ENCODE measurements around the gene PHOX2A.

PHOX2A gene

DNA sequence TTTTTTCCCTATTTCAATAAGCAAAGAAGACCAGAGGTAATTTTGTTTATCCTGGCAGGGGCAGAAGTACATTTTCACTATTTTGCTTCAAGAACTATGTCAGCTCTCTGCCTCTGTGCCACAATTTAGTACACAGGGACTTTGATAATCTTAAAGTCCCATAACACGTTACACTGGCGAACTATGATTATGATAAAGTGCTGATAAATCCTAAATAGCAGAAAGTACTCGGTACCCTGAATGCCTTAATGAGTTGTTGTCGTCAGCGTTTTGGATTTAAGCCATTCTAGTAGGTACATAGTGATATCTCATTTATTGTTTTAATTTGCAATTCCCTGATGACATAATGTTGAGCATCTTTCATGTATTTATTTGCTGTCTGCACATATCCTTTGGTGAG, 16.6 kb upstream of the PHOX2A start:
- Mint-ChIP-seq H3K4me1 (ENCODE audit: low read depth) (no peaks in the 10 kb centered on the region), H3K4me3 (no peak overlapping the region), H3K36me3 (ENCODE audit: low read depth) (no peaks in the 10 kb centered on the region), H3K27me3 (peaks cover 16% of the 10 kb centered on the region), H3K9me3 (no peaks in the 10 kb centered on the region), H3K27ac (no peak overlapping the region)

DNA sequence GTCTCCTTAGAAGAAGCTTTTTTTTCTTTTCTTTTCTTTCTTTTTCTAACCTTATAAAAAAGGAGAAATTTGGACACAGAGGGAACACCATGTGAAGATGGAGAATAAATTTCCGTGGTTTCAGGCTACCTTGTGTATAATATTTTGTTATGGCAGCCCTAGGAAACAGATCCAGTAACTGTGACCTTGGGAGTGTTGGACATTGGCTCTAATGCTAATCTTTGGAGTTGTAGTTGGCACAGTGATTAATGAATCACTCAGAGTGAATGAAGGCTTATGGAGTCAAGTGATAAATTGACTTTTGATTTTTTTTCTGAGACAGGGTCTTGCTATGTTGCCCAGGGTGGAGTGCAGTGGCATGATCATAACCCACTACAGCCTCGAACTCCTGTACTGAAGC, 15.5 kb upstream of the PHOX2A start:
- H3K36me3 Mint-ChIP-seq (ENCODE audit: low read depth): no peaks in the 10 kb centered on the region
- H3K27me3 Mint-ChIP-seq: peaks cover 16% of the 10 kb centered on the region
- H3K9me3 Mint-ChIP-seq: no peaks in the 10 kb centered on the region
- H3K4me3 Mint-ChIP-seq: no peak overlapping the region
- H3K4me1 Mint-ChIP-seq (ENCODE audit: low read depth): no peaks in the 10 kb centered on the region
- H3K27ac Mint-ChIP-seq: no peak overlapping the region

GRCh38 chr11:72257570-72257969, 13.6 kb upstream of the PHOX2A start:
- H3K4me1 Mint-ChIP-seq (ENCODE audit: low read depth): no peaks in the 10 kb centered on the region
- no peaks in the 10 kb centered on the region for H3K9me3 Mint-ChIP-seq
- H3K4me3 Mint-ChIP-seq: no peak overlapping the region
- no peak overlapping the region for H3K27ac Mint-ChIP-seq
- no peaks in the 10 kb centered on the region for H3K36me3 Mint-ChIP-seq (ENCODE audit: low read depth)
- H3K27me3 Mint-ChIP-seq: peaks cover 18% of the 10 kb centered on the region

DNA sequence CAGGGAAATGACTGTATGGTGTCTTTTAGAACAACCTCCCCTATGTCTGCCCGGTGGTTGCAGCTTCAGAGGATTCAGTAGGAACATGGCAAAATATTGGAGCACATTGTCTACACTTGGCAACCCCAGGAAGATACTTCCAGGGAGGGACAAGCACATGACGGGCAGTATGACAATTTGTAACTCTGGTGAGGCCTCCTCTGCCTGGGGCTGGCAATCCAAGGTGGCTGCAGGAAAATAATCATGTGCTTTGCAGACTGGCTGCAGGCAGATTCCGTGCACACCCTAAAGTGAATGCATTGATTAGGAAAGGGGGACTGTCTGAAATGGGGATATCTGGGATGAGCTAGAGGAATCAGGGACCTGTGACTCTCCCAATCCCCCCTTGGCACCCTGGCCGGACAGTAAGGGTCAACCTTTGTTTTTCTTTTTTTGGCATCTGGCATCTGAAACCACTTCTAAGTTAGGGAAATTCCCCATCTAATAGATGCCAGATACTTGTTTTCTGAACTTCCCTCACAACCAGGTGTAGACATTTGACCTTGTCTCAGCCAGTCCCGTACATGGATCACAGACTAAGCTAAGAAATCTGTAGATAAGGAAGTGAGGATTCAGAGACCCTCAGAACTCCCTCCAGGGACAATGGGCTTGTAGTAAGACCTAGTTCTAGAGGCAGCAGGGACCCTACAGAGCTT, 10.5 kb upstream of the PHOX2A start:
- H3K27me3 Mint-ChIP-seq: peaks cover 28% of the 10 kb centered on the region
- H3K4me1 Mint-ChIP-seq (ENCODE audit: low read depth): no peaks in the 10 kb centered on the region

GRCh38 chr11:72253392-72253791, 9.4 kb upstream of the PHOX2A start:
- no peak overlapping the region for H3K4me3 Mint-ChIP-seq
- no peaks in the 10 kb centered on the region for H3K9me3 Mint-ChIP-seq
- no peak overlapping the region for H3K27ac Mint-ChIP-seq
- no peaks in the 10 kb centered on the region for H3K36me3 Mint-ChIP-seq (ENCODE audit: low read depth)
- peaks cover 32% of the 10 kb centered on the region for H3K27me3 Mint-ChIP-seq
- no peaks in the 10 kb centered on the region for H3K4me1 Mint-ChIP-seq (ENCODE audit: low read depth)

More for the DNA sequence above, 10.5 kb upstream of the PHOX2A start:
- Mint-ChIP-seq H3K36me3 (ENCODE audit: low read depth) (no peaks in the 10 kb centered on the region), H3K4me3 (no peak overlapping the region), H3K9me3 (no peaks in the 10 kb centered on the region), H3K27ac (no peak overlapping the region)

DNA sequence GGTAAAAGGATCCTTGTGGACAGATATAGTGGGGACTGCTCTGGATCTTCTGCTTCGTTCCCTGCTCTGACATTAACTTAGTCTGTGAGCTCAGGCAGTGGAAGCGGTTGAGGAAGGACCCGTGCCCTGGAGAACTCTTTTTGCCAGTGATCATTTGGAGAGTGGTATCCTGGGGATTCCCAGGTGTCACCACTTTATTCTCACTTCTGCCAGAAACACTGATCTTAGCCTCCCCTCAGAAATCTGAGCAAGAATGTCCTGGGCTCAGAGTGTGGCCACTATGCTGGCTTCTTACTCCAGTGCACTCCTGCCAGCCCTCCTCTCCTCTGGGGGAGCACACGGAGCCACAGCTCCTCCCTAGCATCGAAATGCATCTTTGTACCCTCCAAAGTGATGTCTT, 7.6 kb upstream of the PHOX2A start:
- Mint-ChIP-seq H3K36me3 (ENCODE audit: low read depth) (no peaks in the 10 kb centered on the region), H3K4me3 (no peak overlapping the region), H3K4me1 (ENCODE audit: low read depth) (no peaks in the 10 kb centered on the region), H3K27me3 (peaks cover 37% of the 10 kb centered on the region), H3K9me3 (no peaks in the 10 kb centered on the region), H3K27ac (no peak overlapping the region)

- Mint-ChIP-seq H3K9me3 (no peaks in the 10 kb centered on the region), H3K27me3 (peaks cover 37% of the 10 kb centered on the region), H3K36me3 (ENCODE audit: low read depth) (no peaks in the 10 kb centered on the region), H3K4me1 (ENCODE audit: low read depth) (no peaks in the 10 kb centered on the region), H3K27ac (no peak overlapping the region), H3K4me3 (no peak overlapping the region)
Measured at GRCh38 chr11:72250661-72251464, 6.9 kb upstream of the PHOX2A start.

DNA sequence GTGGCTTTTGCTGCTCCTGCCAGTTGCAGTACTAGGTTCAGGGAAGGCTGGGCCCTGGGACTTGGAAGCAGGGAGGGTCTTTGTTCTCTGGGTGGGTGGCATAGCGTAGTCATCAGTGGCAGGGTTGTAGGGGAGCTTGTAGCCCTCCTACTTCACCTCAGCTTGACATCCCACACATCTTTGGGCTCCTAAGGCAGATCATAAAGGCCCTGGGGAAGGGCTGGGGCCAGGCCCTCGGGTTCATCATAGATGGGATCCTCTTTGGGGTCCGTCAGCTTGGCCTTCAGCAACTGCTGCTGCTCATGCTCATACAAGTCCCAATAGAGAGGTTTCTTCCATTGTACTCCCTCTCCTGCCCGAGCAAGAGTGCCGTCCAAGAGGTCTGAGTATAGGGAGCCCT, 6.0 kb upstream of the PHOX2A start:
- H3K36me3 Mint-ChIP-seq (ENCODE audit: low read depth): no peaks in the 10 kb centered on the region
- no peaks in the 10 kb centered on the region for H3K4me1 Mint-ChIP-seq (ENCODE audit: low read depth)
- peaks cover 37% of the 10 kb centered on the region for H3K27me3 Mint-ChIP-seq
- H3K9me3 Mint-ChIP-seq: no peaks in the 10 kb centered on the region
- H3K4me3 Mint-ChIP-seq: no peak overlapping the region
- H3K27ac Mint-ChIP-seq: no peak overlapping the region

DNA sequence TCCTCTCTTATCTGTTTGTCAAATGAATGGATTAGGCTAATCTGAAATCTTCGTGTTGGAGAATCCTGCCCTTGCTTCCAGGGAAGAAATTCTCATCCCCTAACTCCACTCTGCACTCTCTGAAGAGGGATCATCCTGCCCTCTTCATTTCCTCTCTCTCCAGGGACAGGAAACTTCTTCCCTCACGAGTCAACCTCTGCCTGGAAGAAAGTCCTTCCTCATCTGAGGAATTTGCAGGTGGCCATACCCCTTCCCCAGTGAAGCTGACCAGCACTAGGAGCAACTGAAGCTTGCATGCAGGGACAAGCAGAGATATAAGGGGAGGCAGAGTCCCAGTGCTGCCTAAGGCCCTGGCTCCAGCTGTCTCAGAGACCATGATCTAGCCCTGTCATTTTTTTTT, 3.6 kb upstream of the PHOX2A start:
- no peaks in the 10 kb centered on the region for H3K9me3 Mint-ChIP-seq
- H3K4me3 Mint-ChIP-seq: no peak overlapping the region
- no peaks in the 10 kb centered on the region for H3K36me3 Mint-ChIP-seq (ENCODE audit: low read depth)
- peaks cover 46% of the 10 kb centered on the region for H3K27me3 Mint-ChIP-seq
- H3K27ac Mint-ChIP-seq: no peak overlapping the region
- peaks cover 12% of the 10 kb centered on the region for H3K4me1 Mint-ChIP-seq (ENCODE audit: low read depth)

DNA sequence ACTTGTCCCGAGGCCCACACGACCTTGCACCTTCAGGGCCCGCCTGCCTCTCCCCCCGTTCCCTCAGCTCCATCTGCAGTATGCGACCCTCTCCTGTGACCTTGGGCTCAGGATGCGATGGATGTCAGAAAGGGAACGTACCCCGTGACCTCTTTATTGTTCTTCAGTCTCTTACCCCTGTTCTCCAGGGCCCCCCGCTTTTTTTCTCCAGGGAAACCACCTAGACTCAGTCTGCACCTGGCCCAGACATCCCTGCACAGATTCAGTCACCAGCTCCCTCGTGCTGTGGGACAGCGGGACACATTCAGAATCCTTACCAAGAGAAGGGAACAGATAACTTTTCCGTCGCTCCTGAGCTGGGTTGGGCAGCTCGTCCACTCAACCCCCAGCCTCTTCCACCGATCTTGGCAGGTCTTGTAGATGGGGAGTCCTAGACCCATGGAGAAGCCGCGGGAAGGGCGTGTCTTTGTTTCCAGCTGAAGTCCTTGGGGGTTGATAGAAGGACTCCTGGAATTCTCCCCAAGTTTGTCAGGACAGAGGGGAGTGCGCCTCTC, 1.4 kb upstream of the PHOX2A start:
- Mint-ChIP-seq H3K4me3 (no peak overlapping the region), H3K36me3 (ENCODE audit: low read depth) (no peaks in the 10 kb centered on the region), H3K27ac (no peak overlapping the region), H3K9me3 (no peaks in the 10 kb centered on the region), H3K4me1 (ENCODE audit: low read depth) (peaks cover 19% of the 10 kb centered on the region), H3K27me3 (peaks cover 51% of the 10 kb centered on the region)

DNA sequence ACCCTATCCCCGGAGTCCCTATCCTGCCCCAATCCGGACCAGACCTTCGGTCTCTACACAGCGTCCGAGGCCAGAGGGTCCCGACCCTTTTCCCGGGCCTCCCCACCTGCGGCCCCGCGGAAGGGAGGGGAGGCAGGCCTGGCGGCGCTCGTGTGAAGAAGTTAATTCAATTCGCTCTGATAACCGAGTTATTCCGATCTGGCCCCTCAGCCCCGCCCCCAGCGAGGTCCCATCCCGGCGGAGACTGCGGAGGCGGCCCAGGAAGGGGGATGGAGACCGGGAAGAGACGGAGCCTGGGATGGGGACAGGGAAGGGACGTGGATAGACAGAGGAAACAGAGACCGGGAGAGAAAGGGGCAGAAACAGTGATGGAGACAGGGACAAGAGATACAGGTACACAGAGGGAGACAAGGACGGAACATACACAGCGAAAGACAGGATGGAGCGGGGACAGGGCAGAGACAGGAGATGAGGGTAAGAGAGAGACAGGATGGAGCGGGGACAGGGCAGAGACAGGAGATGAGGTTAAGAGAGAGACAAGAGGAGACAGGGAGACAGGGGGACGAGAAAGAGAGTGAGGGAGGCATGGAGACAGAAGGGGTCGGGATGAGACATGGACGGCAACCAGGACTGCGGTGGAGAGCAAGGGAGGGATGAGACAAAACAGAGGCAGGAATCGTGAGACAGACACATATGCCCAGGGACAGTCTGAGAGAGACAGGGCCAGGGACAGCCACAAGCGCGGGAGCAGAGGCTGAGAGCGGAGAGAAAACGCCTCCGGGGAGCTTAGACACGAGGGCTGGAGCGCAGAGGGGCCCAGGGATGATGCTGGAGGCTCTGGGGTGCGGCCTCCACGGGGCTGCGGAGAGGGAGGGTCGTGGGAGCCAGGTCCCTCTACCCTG, 636 bp upstream of the PHOX2A start:
- Mint-ChIP-seq H3K36me3 (ENCODE audit: low read depth) (no peaks in the 10 kb centered on the region), H3K4me3 (no peak overlapping the region), H3K4me1 (ENCODE audit: low read depth) (peaks cover 22% of the 10 kb centered on the region), H3K9me3 (no peaks in the 10 kb centered on the region), H3K27me3 (peaks cover 49% of the 10 kb centered on the region), H3K27ac (no peak overlapping the region)

DNA sequence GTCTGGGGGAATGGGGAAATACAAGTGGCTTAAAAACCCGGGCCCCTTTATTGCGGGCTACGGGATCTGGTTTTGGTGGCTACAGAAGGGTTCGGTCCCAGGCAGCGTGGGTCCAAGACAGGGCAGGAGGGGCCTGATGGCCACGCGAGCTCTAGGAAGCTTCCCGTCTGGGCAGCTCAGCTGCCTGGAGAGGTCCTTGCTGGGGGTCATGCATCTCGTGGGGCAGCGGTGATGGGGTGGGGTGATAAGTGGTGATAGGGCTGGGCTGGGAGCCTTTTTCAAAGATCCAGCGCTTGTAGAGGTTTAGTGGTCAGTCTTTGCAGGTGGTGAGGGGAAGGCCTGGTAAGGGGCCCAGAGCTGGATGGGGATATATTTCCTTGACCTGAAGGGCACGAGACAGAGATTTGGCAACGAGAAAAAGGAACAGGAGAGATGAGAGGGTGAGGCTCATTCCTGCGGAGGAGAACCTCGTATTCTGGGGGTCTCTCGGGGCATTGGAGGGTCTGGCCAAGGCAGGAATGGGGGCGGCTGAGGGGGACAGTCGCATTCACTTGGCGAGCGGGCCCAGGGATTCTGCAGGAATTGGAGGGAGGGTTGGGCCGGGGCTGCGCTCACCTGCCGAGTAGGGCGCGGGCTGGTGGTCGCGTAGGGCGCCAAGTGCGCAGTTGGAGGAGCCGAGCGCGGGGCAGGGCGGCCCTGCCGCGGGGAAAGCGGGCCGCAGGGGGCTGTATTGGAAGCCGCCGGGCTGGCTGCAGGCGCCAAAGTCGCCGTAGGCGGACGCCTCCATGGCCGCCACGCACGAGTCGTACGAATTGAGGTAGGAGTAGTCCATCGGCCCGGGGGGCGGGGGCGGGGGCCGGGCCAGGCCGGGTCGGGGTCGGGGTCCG, 560 bp downstream of the PHOX2A start:
- H3K36me3 Mint-ChIP-seq (ENCODE audit: low read depth): no peaks in the 10 kb centered on the region
- H3K9me3 Mint-ChIP-seq: no peaks in the 10 kb centered on the region
- no peak overlapping the region for H3K4me3 Mint-ChIP-seq
- peaks cover 53% of the 10 kb centered on the region for H3K27me3 Mint-ChIP-seq
- no peak overlapping the region for H3K27ac Mint-ChIP-seq
- peaks cover 30% of the 10 kb centered on the region for H3K4me1 Mint-ChIP-seq (ENCODE audit: low read depth)

DNA sequence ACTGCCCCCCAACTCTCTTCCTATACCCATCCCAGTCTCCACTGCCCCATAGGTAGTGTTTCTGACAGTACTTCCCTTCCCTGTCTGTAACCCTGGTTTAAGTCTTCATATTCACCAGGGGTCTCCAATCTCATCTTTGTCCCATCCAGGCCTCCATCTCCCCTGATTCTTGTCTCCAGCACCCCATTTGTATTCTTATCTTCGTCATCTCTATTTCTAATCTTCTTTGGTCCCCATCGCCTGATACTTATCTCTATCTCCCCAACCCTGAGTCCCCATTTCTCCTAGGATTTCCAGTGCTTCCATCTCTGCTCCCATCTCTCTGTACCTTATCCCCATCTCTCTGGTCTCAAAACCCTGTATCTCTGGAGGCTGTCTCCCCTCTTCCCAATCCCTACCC, 1.8 kb downstream of the PHOX2A start:
- peaks cover 48% of the 10 kb centered on the region for H3K27me3 Mint-ChIP-seq
- no peak overlapping the region for H3K27ac Mint-ChIP-seq
- no peaks in the 10 kb centered on the region for H3K36me3 Mint-ChIP-seq (ENCODE audit: low read depth)
- peaks cover 30% of the 10 kb centered on the region for H3K4me1 Mint-ChIP-seq (ENCODE audit: low read depth)
- no peaks in the 10 kb centered on the region for H3K9me3 Mint-ChIP-seq
- H3K4me3 Mint-ChIP-seq: no peak overlapping the region

- Mint-ChIP-seq H3K9me3 (no peaks in the 10 kb centered on the region), H3K36me3 (ENCODE audit: low read depth) (no peaks in the 10 kb centered on the region), H3K4me1 (ENCODE audit: low read depth) (peaks cover 30% of the 10 kb centered on the region), H3K27ac (no peak overlapping the region), H3K4me3 (no peak overlapping the region), H3K27me3 (peaks cover 48% of the 10 kb centered on the region)
Measured at GRCh38 chr11:72241291-72241781, 2.6 kb downstream of the PHOX2A start.

All from stimulated activated naive CD8-positive, alpha-beta T cell treated with anti-CD3 and anti-CD28 coated beads, Interleukin-15, Interleukin-2, amounts not matched to agents 100 ng/mL and 50 ng/mL, for 24 hours (primary cell).